ENCODE measurements around the gene ADAMTS7.
"Not testable (repeated sequence)": the region's sequence is repeated elsewhere in the genome, so short reads cannot be mapped to it uniquely, and the experiment has no call there.

The ADAMTS7 gene

DNA sequence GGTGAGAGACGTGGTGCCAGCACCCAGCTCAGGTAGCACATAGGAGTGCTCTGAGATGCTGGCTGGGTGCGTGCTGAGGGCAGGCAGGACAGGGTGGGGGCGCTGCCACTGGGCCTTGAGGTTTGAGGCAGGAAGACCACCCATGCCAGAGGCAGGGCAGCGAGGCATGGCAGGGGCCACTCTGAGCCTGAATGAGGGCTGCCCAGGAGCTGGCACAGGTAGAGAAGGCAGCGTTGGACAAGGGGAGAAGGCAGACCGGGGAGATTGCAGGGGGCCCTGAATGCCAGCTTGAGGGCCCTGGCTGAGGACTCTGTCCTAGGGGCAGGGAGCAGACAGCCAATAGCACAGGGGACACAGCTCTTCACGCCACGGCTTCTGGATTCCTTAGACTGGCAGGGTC, 50.2 kb downstream of the ADAMTS7 start:
- H2AFZ ChIP-seq (ENCODE audit: low read depth) = no peak overlapping the region
- H3K27me3 ChIP-seq (ENCODE audit: insufficient read depth, low read depth) = no peaks in the 10 kb centered on the region
- no peak overlapping the region for H3K27ac ChIP-seq
- no peak overlapping the region for H3K4me3 ChIP-seq (IDR thresholded peaks at IDR 0.05; ENCODE audit: insufficient read depth, low read depth, low read length)
- H3K9ac ChIP-seq = no peak overlapping the region
- H4K20me1 ChIP-seq (ENCODE audit: insufficient read depth) = no peaks in the 10 kb centered on the region
- H3K79me2 ChIP-seq (ENCODE audit: insufficient read depth, low read depth) = no peaks in the 10 kb centered on the region
- H3K36me3 ChIP-seq (ENCODE audit: insufficient read depth) = no peaks in the 10 kb centered on the region
- H3K4me2 ChIP-seq = no peak overlapping the region
- H3K4me1 ChIP-seq (ENCODE audit: low read depth, poor library complexity, severe bottlenecking) = no peaks in the 10 kb centered on the region
- TF ChIP-seq, protein P1, sequence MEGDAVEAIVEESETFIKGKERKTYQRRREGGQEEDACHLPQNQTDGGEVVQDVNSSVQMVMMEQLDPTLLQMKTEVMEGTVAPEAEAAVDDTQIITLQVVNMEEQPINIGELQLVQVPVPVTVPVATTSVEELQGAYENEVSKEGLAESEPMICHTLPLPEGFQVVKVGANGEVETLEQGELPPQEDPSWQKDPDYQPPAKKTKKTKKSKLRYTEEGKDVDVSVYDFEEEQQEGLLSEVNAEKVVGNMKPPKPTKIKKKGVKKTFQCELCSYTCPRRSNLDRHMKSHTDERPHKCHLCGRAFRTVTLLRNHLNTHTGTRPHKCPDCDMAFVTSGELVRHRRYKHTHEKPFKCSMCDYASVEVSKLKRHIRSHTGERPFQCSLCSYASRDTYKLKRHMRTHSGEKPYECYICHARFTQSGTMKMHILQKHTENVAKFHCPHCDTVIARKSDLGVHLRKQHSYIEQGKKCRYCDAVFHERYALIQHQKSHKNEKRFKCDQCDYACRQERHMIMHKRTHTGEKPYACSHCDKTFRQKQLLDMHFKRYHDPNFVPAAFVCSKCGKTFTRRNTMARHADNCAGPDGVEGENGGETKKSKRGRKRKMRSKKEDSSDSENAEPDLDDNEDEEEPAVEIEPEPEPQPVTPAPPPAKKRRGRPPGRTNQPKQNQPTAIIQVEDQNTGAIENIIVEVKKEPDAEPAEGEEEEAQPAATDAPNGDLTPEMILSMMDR (conservative IDR thresholded peaks at IDR 0.05; ENCODE audit: low read depth, low read length) = no peak

GRCh38 chr15:78760091-78760882, 51.0 kb downstream of the ADAMTS7 start:
- not testable (repeated sequence) for H3K4me2 ChIP-seq; H3K27me3 ChIP-seq (ENCODE audit: insufficient read depth, low read depth); H3K27ac ChIP-seq; H3K9ac ChIP-seq; H4K20me1 ChIP-seq (ENCODE audit: insufficient read depth); H2AFZ ChIP-seq (ENCODE audit: low read depth); H3K4me3 ChIP-seq (IDR thresholded peaks at IDR 0.05; ENCODE audit: insufficient read depth, low read depth, low read length); H3K79me2 ChIP-seq (ENCODE audit: insufficient read depth, low read depth); H3K4me1 ChIP-seq (ENCODE audit: low read depth, poor library complexity, severe bottlenecking); H3K36me3 ChIP-seq (ENCODE audit: insufficient read depth)

DNA sequence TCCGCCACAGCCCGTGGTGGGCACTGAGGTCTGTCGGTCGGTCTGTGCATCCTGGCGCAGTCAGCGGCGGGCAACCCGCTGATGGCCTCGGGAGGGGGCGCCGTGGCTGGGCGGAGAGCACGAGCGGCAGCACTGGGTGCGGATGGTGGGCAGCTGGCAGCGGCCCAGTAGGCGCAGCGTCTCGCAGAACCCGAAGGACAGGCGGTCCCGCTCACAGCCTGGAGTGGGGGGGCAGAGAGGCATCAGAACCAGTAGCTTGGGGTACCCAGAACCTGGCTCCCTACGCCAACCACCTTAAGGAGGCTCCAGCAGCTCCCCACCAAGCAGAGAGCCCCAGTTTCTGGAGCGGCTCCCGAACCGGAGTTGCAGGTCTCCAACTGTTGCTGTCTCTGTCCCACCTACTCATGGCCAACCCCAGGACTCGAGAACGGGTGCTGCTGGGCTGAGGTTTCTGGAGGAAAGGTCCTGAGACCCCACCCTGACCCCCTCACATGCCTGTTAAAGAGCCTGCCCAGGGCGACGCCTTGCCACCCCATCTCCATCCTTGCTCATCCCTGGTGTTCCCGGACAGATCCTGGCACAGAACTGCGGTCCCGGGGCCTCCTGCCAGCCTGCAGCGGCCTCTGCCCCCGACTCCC, 51.8 kb downstream of the ADAMTS7 start:
- not testable (repeated sequence) for H3K36me3 ChIP-seq (ENCODE audit: insufficient read depth); H2AFZ ChIP-seq (ENCODE audit: low read depth); H3K9ac ChIP-seq; H4K20me1 ChIP-seq (ENCODE audit: insufficient read depth); H3K79me2 ChIP-seq (ENCODE audit: insufficient read depth, low read depth); H3K4me1 ChIP-seq (ENCODE audit: low read depth, poor library complexity, severe bottlenecking); H3K27me3 ChIP-seq (ENCODE audit: insufficient read depth, low read depth); H3K4me3 ChIP-seq (IDR thresholded peaks at IDR 0.05; ENCODE audit: insufficient read depth, low read depth, low read length); H3K4me2 ChIP-seq; H3K27ac ChIP-seq

GRCh38 chr15:78758486-78759200, 52.6 kb downstream of the ADAMTS7 start:
- not testable (repeated sequence) for H3K4me2 ChIP-seq; H3K4me3 ChIP-seq (IDR thresholded peaks at IDR 0.05; ENCODE audit: insufficient read depth, low read depth, low read length); H3K27ac ChIP-seq; H3K36me3 ChIP-seq (ENCODE audit: insufficient read depth); H3K9ac ChIP-seq; H2AFZ ChIP-seq (ENCODE audit: low read depth); H4K20me1 ChIP-seq (ENCODE audit: insufficient read depth); H3K27me3 ChIP-seq (ENCODE audit: insufficient read depth, low read depth); H3K79me2 ChIP-seq (ENCODE audit: insufficient read depth, low read depth); H3K4me1 ChIP-seq (ENCODE audit: low read depth, poor library complexity, severe bottlenecking)

DNA sequence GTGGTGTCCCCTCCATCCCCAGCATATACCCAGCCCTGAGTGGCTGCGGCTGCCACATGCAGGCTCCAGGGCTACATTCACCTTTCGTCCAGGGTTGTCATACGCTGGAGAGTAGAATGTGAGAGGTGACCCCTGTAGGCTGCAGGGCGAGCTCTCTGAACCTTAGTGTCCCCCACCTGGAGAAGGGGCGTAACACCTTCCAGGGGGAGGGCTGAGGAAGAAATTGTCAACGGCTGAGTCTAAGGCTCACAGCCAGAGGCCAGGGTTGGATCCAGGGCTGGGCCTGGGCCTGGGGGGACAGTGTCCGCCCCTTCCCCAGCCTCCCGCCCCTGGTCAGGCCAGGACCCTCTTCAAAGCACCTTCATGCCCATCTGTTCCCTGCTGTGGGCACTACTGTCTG, 53.2 kb downstream of the ADAMTS7 start:
- H3K27ac ChIP-seq; H3K9ac ChIP-seq; H4K20me1 ChIP-seq (ENCODE audit: insufficient read depth); H2AFZ ChIP-seq (ENCODE audit: low read depth); H3K36me3 ChIP-seq (ENCODE audit: insufficient read depth); H3K27me3 ChIP-seq (ENCODE audit: insufficient read depth, low read depth); H3K4me2 ChIP-seq; H3K79me2 ChIP-seq (ENCODE audit: insufficient read depth, low read depth); H3K4me1 ChIP-seq (ENCODE audit: low read depth, poor library complexity, severe bottlenecking); H3K4me3 ChIP-seq (IDR thresholded peaks at IDR 0.05; ENCODE audit: insufficient read depth, low read depth, low read length): not testable (repeated sequence)

DNA sequence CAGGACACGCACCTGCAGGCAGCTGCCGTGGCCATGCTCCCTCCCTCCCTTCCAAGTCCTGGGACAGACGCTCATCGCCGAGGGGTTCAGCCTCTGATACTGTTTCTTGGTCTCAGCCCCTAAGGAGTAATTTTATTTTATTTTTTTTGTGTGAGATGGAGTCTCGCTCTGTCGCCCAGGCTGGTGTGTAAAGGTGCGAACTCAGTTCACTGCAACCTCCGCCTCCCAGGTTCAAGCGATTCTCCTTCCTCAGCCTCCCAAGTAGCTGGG, 53.7 kb downstream of the ADAMTS7 start:
- H3K79me2 ChIP-seq (ENCODE audit: insufficient read depth, low read depth) = no peaks in the 10 kb centered on the region
- no peak overlapping the region for H3K9ac ChIP-seq
- H2AFZ ChIP-seq (ENCODE audit: low read depth) = no peak overlapping the region
- H3K4me3 ChIP-seq (IDR thresholded peaks at IDR 0.05; ENCODE audit: insufficient read depth, low read depth, low read length) = no peak overlapping the region
- no peaks in the 10 kb centered on the region for H3K4me1 ChIP-seq (ENCODE audit: low read depth, poor library complexity, severe bottlenecking)
- no peaks in the 10 kb centered on the region for H4K20me1 ChIP-seq (ENCODE audit: insufficient read depth)
- no peaks in the 10 kb centered on the region for H3K36me3 ChIP-seq (ENCODE audit: insufficient read depth)
- no peaks in the 10 kb centered on the region for H3K27me3 ChIP-seq (ENCODE audit: insufficient read depth, low read depth)
- TF ChIP-seq, protein P1 (conservative IDR thresholded peaks at IDR 0.05; ENCODE audit: low read depth, low read length) = no peak
- H3K4me2 ChIP-seq = no peak overlapping the region
- H3K27ac ChIP-seq = no peak overlapping the region

DNA sequence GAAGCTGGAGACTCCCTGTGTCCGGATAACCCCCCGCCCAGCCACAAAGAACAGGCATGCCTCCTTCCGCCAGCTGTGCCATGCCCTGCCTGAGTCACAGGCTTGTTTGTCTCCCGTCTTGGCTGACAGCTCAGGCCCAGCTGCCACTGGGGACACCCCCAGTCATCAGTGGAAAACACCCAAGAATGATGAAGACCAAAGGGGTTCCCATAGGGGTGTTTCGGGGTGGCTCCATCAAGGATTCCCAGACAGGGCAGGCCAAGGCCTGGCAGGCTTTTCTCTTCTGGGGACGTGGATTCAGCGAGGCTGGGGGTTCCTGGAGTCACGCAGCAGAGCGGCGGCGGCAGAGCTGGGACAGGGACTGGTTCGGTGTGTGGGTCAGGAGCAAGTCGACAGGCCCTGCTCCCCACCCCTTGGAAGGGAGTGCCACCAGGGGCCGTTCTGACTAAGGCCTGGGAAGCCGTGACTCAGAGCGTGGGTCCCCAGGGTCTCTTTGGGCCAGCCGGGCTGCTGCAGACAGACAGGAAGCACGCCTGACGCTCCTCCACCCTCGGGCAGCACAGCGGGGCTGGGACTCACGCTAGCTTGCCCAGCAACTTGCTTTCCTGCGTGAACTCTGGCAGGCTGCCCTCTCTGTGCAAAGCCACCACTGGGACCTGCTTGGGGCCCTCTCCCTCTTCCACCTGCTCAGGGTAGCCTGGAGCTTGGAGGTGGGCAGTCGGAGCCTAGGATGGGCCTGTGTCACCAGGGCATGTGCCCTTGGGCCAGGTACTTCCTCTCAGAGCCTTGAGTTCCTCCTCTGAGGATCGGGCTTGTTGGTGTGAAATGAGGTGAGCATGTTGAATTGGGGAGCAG, 54.3 kb downstream of the ADAMTS7 start:
- H3K9ac ChIP-seq; H3K27ac ChIP-seq; H3K27me3 ChIP-seq (ENCODE audit: insufficient read depth, low read depth); H3K4me3 ChIP-seq (IDR thresholded peaks at IDR 0.05; ENCODE audit: insufficient read depth, low read depth, low read length); H4K20me1 ChIP-seq (ENCODE audit: insufficient read depth); H3K4me1 ChIP-seq (ENCODE audit: low read depth, poor library complexity, severe bottlenecking); H3K79me2 ChIP-seq (ENCODE audit: insufficient read depth, low read depth); H2AFZ ChIP-seq (ENCODE audit: low read depth); H3K4me2 ChIP-seq; H3K36me3 ChIP-seq (ENCODE audit: insufficient read depth): not testable (repeated sequence)

Data from KMS-11 (cell line).